GM23338 (cell line): Measurements from ENCODE around the gene ITFG1. TPM values are rescaled to one million over a fixed set of nuclear protein-coding genes. Genes with fewer than 3 reads are reported as not detected.

Experiments
- ATAC-seq: fragments of 200-7000 bp; cut with Tn5 transposase; 3 replicates; pipeline ENCODE4 v1.9.1; 2020
- DNase-seq: peaks from one replicate; pipeline ENCODE4 v3.0.0-alpha.2; 2015; ENCODE audit warnings: low spot score
- H2AFZ ChIP-seq: fragments of 200-600 bp; sonication (generic); 2 replicates; pipeline ENCODE4 v1.8.0; 2016; ENCODE audit warnings: antibody characterized with exemption, mild to moderate bottlenecking, moderate library complexity
- H3F3A ChIP-seq: fragments of 200-600 bp; sonication (generic); replicated peaks from 2 replicates; pipeline ENCODE4 v1.8.0; 2017; ENCODE audit warnings: antibody characterized with exemption, mixed run types, low read depth
- H3K27ac ChIP-seq: fragments of 200-600 bp; sonication (generic); 2 replicates; pipeline ENCODE4 v1.6.1; 2016; ENCODE audit warnings: low read depth
- H3K27me3 ChIP-seq: fragments of 200-600 bp; sonication (generic); 2 replicates; pipeline ENCODE4 v1.8.0; 2016; ENCODE audit warnings: mild to moderate bottlenecking, mixed run types, moderate library complexity; ENCODE audit not compliant: insufficient read depth
- H3K36me3 ChIP-seq: fragments of 200-600 bp; sonication (generic); 2 replicates; pipeline ENCODE4 v1.8.0; 2016; ENCODE audit warnings: mild to moderate bottlenecking; ENCODE audit not compliant: insufficient read depth
- H3K4me1 ChIP-seq: fragments of 200-600 bp; sonication (generic); 2 replicates; pipeline ENCODE4 v1.8.0; 2016; ENCODE audit warnings: mild to moderate bottlenecking, moderate library complexity; ENCODE audit not compliant: insufficient read depth
- H3K4me2 ChIP-seq: fragments of 200-600 bp; sonication (generic); 2 replicates; pipeline ENCODE4 v1.7.1; 2017; ENCODE audit warnings: mixed run types
- H3K4me3 ChIP-seq: fragments of 200-600 bp; sonication (generic); 2 replicates; pipeline ENCODE4 v1.6.1; 2016; ENCODE audit warnings: mixed run types
- H3K79me2 ChIP-seq: fragments of 200-600 bp; sonication (generic); replicated peaks from 2 replicates; pipeline ENCODE4 v1.8.0; 2017; ENCODE audit warnings: mild to moderate bottlenecking; ENCODE audit not compliant: insufficient read depth
- H3K9me2 ChIP-seq: fragments of 200-600 bp; sonication (generic); 2 replicates; pipeline ENCODE4 v1.8.0; 2017; ENCODE audit not compliant: insufficient read depth
- H4K20me1 ChIP-seq: fragments of 200-600 bp; sonication (generic); replicated peaks from 2 replicates; pipeline ENCODE4 v1.8.0; 2017; ENCODE audit warnings: mild to moderate bottlenecking; ENCODE audit not compliant: insufficient read depth
- H3K27ac Mint-ChIP-seq: 2 replicates; pipeline ENCODE4 v1.8.0; 2020; ENCODE audit warnings: inconsistent platforms, mild to moderate bottlenecking, moderate library complexity, mixed read lengths
- H3K27me3 Mint-ChIP-seq: 3 replicates; pipeline ENCODE4 v1.8.0; 2022; ENCODE audit warnings: low read depth, mild to moderate bottlenecking, moderate library complexity, mixed read lengths, inconsistent platforms; ENCODE audit not compliant: insufficient read depth, poor library complexity
- H3K36me3 Mint-ChIP-seq: 3 replicates; pipeline ENCODE4 v1.8.0; 2021; ENCODE audit warnings: low read depth, mild to moderate bottlenecking, inconsistent platforms, moderate library complexity, mixed read lengths
- H3K4me1 Mint-ChIP-seq: 3 replicates; pipeline ENCODE4 v1.8.0; 2020; ENCODE audit warnings: mild to moderate bottlenecking, inconsistent platforms, mixed read lengths
- H3K4me3 Mint-ChIP-seq: 3 replicates; pipeline ENCODE4 v1.8.0; 2021; ENCODE audit warnings: moderate library complexity, mild to moderate bottlenecking, inconsistent platforms, mixed read lengths
- H3K9me3 Mint-ChIP-seq: 3 replicates; pipeline ENCODE4 v1.8.0; 2020; ENCODE audit warnings: moderate library complexity, mild to moderate bottlenecking, inconsistent platforms, mixed read lengths
- ETS1 ChIP-seq: IDR thresholded peaks from 2 replicates; pipeline ENCODE4 v1.6.1; 2016; ENCODE audit warnings: antibody characterized with exemption
- EZH2 ChIP-seq: fragments of 200-600 bp; sonication (generic); IDR thresholded peaks from one replicate; pipeline ENCODE4 v1.8.0; 2017; ENCODE audit warnings: antibody characterized with exemption, mild to moderate bottlenecking, low read depth; ENCODE audit not compliant: unreplicated experiment
- EZH2phosphoT487 ChIP-seq: fragments of 200-600 bp; sonication (generic); IDR thresholded peaks from one replicate; pipeline ENCODE4 v1.8.1; 2018; ENCODE audit warnings: antibody characterized with exemption; ENCODE audit not compliant: unreplicated experiment
- JUNB ChIP-seq: IDR thresholded peaks from one replicate; pipeline ENCODE4 v1.6.1; 2016; ENCODE audit warnings: antibody characterized with exemption; ENCODE audit not compliant: unreplicated experiment
- NANOG ChIP-seq: IDR thresholded peaks from 2 replicates; pipeline ENCODE4 v1.6.1; 2016; ENCODE audit warnings: antibody characterized with exemption, borderline replicate concordance
- REST ChIP-seq: IDR thresholded peaks from one replicate; pipeline ENCODE4 v1.6.1; 2018; ENCODE audit warnings: antibody characterized with exemption; ENCODE audit not compliant: unreplicated experiment
- STAT1 ChIP-seq: IDR thresholded peaks from one replicate; pipeline ENCODE4 v1.6.1; 2016; ENCODE audit warnings: antibody characterized with exemption; ENCODE audit not compliant: unreplicated experiment
- ZNF331 ChIP-seq: fragments of 250-450 bp; sonication (Bioruptor Pico); IDR thresholded peaks from 2 replicates; pipeline ENCODE4 v1.5.0; 2020; ENCODE audit warnings: low read depth, mild to moderate bottlenecking, moderate library complexity
- ZNF462 ChIP-seq: fragments of 250-450 bp; sonication (Bioruptor Pico); IDR thresholded peaks from 2 replicates; pipeline ENCODE4 v1.5.0; 2020; ENCODE audit warnings: mild to moderate bottlenecking, moderate library complexity
- polyA plus RNA-seq: library from polyadenylated mRNA; unstranded; fragments of >200 nt; fragmentation: Nextera tagmentation; extraction: Ambion mirVana; gene quantifications from 2 replicates; pipeline ENCODE4 v1.2.1, GENCODE V29; 2016
- total RNA-seq: library from RNA; depleted of rRNA; stranded (reverse); fragments of >200 nt; shearing (Covaris generic); gene quantifications from 2 replicates; pipeline ENCODE4 v1.2.3, GENCODE V29; 2014

The ITFG1 gene
- total and polyA plus RNA-seq, 2 experiments from 2014 or later, result 18.5 to 26.9 TPM

GRCh38 chr16:47284999-47285398, 175.9 kb downstream of the ITFG1 start:
- no peak overlapping the region for H3K27ac ChIP-seq
- H3K4me3 ChIP-seq, result no peak overlapping the region
- no peaks in the 10 kb centered on the region for H3K4me1 ChIP-seq
- no peak overlapping the region for H2AFZ ChIP-seq
- no peaks in the 10 kb centered on the region for H3K9me2 ChIP-seq
- no peaks in the 10 kb centered on the region; the same call in 1 of the 2 replicates for H4K20me1 ChIP-seq
- Mint-ChIP-seq H3K4me1 (no peaks in the 10 kb centered on the region), H3K27me3 (no peaks in the 10 kb centered on the region), H3K4me3 (no peak overlapping the region), H3K36me3 (peaks cover 16% of the 10 kb centered on the region; the same call in 2 of the 3 replicates), H3K9me3 (no peaks in the 10 kb centered on the region; the same call in 2 of the 3 replicates), H3K27ac (no peak overlapping the region)
- peaks cover 6% of the 10 kb centered on the region for H3K36me3 ChIP-seq
- no peak for DNase-seq
- no peak for TF ChIP-seq JUNB
- no peak overlapping the region for H3K4me2 ChIP-seq
- no peaks in the 10 kb centered on the region for H3K27me3 ChIP-seq
- H3F3A ChIP-seq, result no peaks in the 10 kb centered on the region
- ATAC-seq, result no peak
- H3K79me2 ChIP-seq, result no peaks in the 10 kb centered on the region

- Histone ChIP-seq H3K36me3 (peaks cover 1% of the 10 kb centered on the region; the same call in 1 of the 2 replicates), H3K4me2 (no peak overlapping the region), H4K20me1 (no peaks in the 10 kb centered on the region), H3F3A (no peaks in the 10 kb centered on the region), H3K4me3 (no peak overlapping the region), H3K27ac (no peak overlapping the region), H3K4me1 (no peaks in the 10 kb centered on the region), H3K9me2 (no peaks in the 10 kb centered on the region), H3K79me2 (no peaks in the 10 kb centered on the region), H3K27me3 (no peaks in the 10 kb centered on the region), H2AFZ (no peak overlapping the region)
- no peak overlapping the region for H3K27ac Mint-ChIP-seq
- peaks cover 10% of the 10 kb centered on the region; the same call in 2 of the 3 replicates for H3K36me3 Mint-ChIP-seq
- DNase-seq (no peak), ATAC-seq (no peak)
- no peak overlapping the region for H3K4me3 Mint-ChIP-seq
- no peak for TF ChIP-seq STAT1
- TF ChIP-seq NANOG, result no peak
- TF ChIP-seq JUNB, result no peak
- TF ChIP-seq EZH2, result no peak
- TF ChIP-seq ETS1, result no peak
- TF ChIP-seq EZH2phosphoT487, result no peak
- no peak for TF ChIP-seq REST
- TF ChIP-seq ZNF462, result no peak
- TF ChIP-seq ZNF331, result no peak
- no peaks in the 10 kb centered on the region for H3K4me1 Mint-ChIP-seq
- H3K27me3 Mint-ChIP-seq, result no peaks in the 10 kb centered on the region
- H3K9me3 Mint-ChIP-seq, result no peaks in the 10 kb centered on the region; the same call in 2 of the 3 replicates
Observed at GRCh38 chr16:47278306-47278970, 182.4 kb downstream of the ITFG1 start.
